ENCODE data around the gene NOC4L.

- TF ChIP-seq POLR2AphosphoS5 (IDR thresholded peaks at IDR 0.05), result no peak
- no peak for TF ChIP-seq CTCF (IDR thresholded peaks at IDR 0.05)
These were observed 27.2 kb downstream of the NOC4L start for GRCh38 chr12:132171293-132171967.
